Measurements from ENCODE around the gene LMO7. TPM values are rescaled to one million over a fixed set of nuclear protein-coding genes. Genes with fewer than 3 reads are reported as not detected.

Gene LMO7
- total and polyA plus RNA-seq, 11 donors = 195 to 573 (median 425) TPM

GRCh38 chr13:75764251-75764925 is 128.3 kb downstream of the LMO7 start:
- intact Hi-C loops (cut with DNase I) = loop anchor here in 7 of 10 donors (5.0 to 10.0 kb wide), 4 partner anchors 38 to 90 kb away; no protein-coding TSS in a partner anchor
- TF ChIP-seq POLR2A (IDR thresholded peaks at IDR 0.05) (no peak), CTCF (IDR thresholded peaks at IDR 0.05) (no peak)
- Histone ChIP-seq H3K4me1 (peaks cover 0 to 42% (median 17%) of the 10 kb centered on the region in 12 donors), H3K27ac (peak overlapping the region in 4 of 12 donors; percentile 35 to 76 (median 59)), H3K9me3 (no peaks in the 10 kb centered on the region), H3K4me3 (peak overlapping the region in 2 of 12 donors; percentile 6 to 15), H3K27me3 (no peaks in the 10 kb centered on the region), H3K36me3 (no peaks in the 10 kb centered on the region)
- no peak for DNase-seq
- 50 to 62% (median 58%) methylated on average over 2 of the region's 2 CpGs for WGBS, 4 donors
- peak in 3 of 4 donors; percentile 30 to 46 (median 41) for ATAC-seq

- peak overlapping the region in 2 of 12 donors; percentile 6 to 15 for H3K4me3 ChIP-seq
- TF ChIP-seq CTCF (IDR thresholded peaks at IDR 0.05) (no peak), POLR2A (IDR thresholded peaks at IDR 0.05) (no peak)
- H3K27me3 ChIP-seq = no peaks in the 10 kb centered on the region
- DNase-seq (no peak), ATAC-seq (no peak)
- 55 to 67% (median 63%) methylated on average over 3 of the region's 3 CpGs for WGBS, 4 donors
- H3K4me1 ChIP-seq = peaks cover 0 to 47% (median 17%) of the 10 kb centered on the region in 12 donors
- no peaks in the 10 kb centered on the region for H3K9me3 ChIP-seq
- intact Hi-C loops (cut with DNase I) = loop anchor here in 7 of 10 donors (5.0 to 10.0 kb wide), 4 partner anchors 37 to 90 kb away; no protein-coding TSS in a partner anchor
- H3K27ac ChIP-seq = peak overlapping the region in 3 of 12 donors; percentile 16 to 76 (median 44)
- H3K36me3 ChIP-seq = no peaks in the 10 kb centered on the region
These were observed 128.8 kb downstream of the LMO7 start for GRCh38 chr13:75764926-75765310.

- Histone ChIP-seq H3K36me3 (no peaks in the 10 kb centered on the region), H3K27ac (no peak overlapping the region), H3K9me3 (no peaks in the 10 kb centered on the region), H3K4me1 (peaks cover 0 to 60% (median 14%) of the 10 kb centered on the region in 12 donors), H3K27me3 (no peaks in the 10 kb centered on the region), H3K4me3 (no peak overlapping the region)
- intact Hi-C loops (cut with DNase I) = loop anchor here in 1 of 10 donors (10.0 kb wide), 1 partner anchor 88 kb away; no protein-coding TSS in a partner anchor
- TF ChIP-seq CTCF (IDR thresholded peaks at IDR 0.05) = no peak
- no peak for TF ChIP-seq POLR2A (IDR thresholded peaks at IDR 0.05)
- ATAC-seq (no peak), DNase-seq (no peak)
- WGBS, 4 donors = 60 to 74% (median 64%) methylated on average over 2 of the region's 2 CpGs
These were observed 130.5 kb downstream of the LMO7 start for GRCh38 chr13:75766636-75767035.

- TF ChIP-seq CTCF (IDR thresholded peaks at IDR 0.05) = no peak
- WGBS, 4 donors = 37 to 77% (median 52%) methylated on average over 1 of the region's 1 CpG
- H3K4me1 ChIP-seq = peaks cover 0 to 53% (median 11%) of the 10 kb centered on the region in 12 donors
- no peaks in the 10 kb centered on the region for H3K27me3 ChIP-seq
- no peak for DNase-seq
- H3K36me3 ChIP-seq = no peaks in the 10 kb centered on the region
- H3K27ac ChIP-seq = peak overlapping the region in 3 of 12 donors; percentile 8 to 23 (median 12)
- ATAC-seq = no peak
- no peak overlapping the region for H3K4me3 ChIP-seq
- intact Hi-C loops (cut with DNase I) = loop anchor here in 1 of 10 donors (10.0 kb wide), 1 partner anchor 85 kb away; no protein-coding TSS in a partner anchor
- no peaks in the 10 kb centered on the region for H3K9me3 ChIP-seq
These were observed 133.2 kb downstream of the LMO7 start for GRCh38 chr13:75769141-75769905.
